OCI-LY7 (cell line): ENCODE data around the gene PAH.

ENCODE experiments used
- EZH2phosphoT487 ChIP-seq: fragments of 200-600 bp; sonication (generic); IDR thresholded peaks from 2 replicates; pipeline ENCODE4 v1.6.1; 2018; ENCODE audit warnings: low read depth, borderline replicate concordance, mild to moderate bottlenecking, mixed run types, antibody characterized with exemption, low read length, moderate library complexity, mixed read lengths
- TF ChIP-seq, protein P1 (sequence below): fragments of 200-600 bp; sonication (generic); conservative IDR thresholded peaks from 2 replicates; pipeline ENCODE4 v1.5.1; 2014; ENCODE audit warnings: mild to moderate bottlenecking, antibody characterized with exemption, low read length, moderate library complexity, mixed read lengths

DNA sequence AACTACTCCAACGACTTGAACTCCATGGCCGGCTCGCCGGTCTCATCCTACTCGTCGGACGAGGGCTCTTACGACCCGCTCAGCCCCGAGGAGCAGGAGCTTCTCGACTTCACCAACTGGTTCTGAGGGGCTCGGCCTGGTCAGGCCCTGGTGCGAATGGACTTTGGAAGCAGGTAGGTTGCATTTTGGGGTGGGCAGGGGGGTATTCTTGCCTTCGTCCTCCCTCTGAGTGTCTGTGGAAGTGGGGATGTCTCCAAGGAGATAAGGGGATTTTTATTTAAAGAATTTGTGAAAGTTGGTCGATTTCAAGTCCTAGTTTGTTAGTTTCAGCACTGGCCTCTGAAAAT lies 41.8 kb upstream of the PAH start:
- TF ChIP-seq, protein P1, sequence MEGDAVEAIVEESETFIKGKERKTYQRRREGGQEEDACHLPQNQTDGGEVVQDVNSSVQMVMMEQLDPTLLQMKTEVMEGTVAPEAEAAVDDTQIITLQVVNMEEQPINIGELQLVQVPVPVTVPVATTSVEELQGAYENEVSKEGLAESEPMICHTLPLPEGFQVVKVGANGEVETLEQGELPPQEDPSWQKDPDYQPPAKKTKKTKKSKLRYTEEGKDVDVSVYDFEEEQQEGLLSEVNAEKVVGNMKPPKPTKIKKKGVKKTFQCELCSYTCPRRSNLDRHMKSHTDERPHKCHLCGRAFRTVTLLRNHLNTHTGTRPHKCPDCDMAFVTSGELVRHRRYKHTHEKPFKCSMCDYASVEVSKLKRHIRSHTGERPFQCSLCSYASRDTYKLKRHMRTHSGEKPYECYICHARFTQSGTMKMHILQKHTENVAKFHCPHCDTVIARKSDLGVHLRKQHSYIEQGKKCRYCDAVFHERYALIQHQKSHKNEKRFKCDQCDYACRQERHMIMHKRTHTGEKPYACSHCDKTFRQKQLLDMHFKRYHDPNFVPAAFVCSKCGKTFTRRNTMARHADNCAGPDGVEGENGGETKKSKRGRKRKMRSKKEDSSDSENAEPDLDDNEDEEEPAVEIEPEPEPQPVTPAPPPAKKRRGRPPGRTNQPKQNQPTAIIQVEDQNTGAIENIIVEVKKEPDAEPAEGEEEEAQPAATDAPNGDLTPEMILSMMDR = no peak
- no peak for TF ChIP-seq EZH2phosphoT487
